ENCODE results near the gene EHD3.

The EHD3 gene

GRCh38 chr2:31266804-31267203, 32.9 kb downstream of the EHD3 start:
- no peak for DNase-seq
- Histone ChIP-seq H3K27me3 (replicated peaks; ENCODE audit: control insufficient read depth, insufficient read depth, low read length, poor library complexity, severe bottlenecking) (no peaks in the 10 kb centered on the region), H3K4me3 (ENCODE audit: insufficient read depth, low read depth, low read length, poor library complexity, severe bottlenecking) (no peak overlapping the region), H3K4me1 (ENCODE audit: control insufficient read depth, insufficient read depth, low read length, poor library complexity, severe bottlenecking) (no peaks in the 10 kb centered on the region), H3K27ac (ENCODE audit: insufficient read depth, low read length, poor library complexity, severe bottlenecking) (no peak overlapping the region), H3K9me3 (ENCODE audit: control insufficient read depth, low read length) (no peaks in the 10 kb centered on the region), H3K36me3 (ENCODE audit: control insufficient read depth, insufficient read depth, low read length) (no peaks in the 10 kb centered on the region)

GRCh38 chr2:31267437-31268120, 33.6 kb downstream of the EHD3 start:
- Histone ChIP-seq H3K4me1 (ENCODE audit: control insufficient read depth, insufficient read depth, low read length, poor library complexity, severe bottlenecking) (no peaks in the 10 kb centered on the region), H3K27ac (ENCODE audit: insufficient read depth, low read length, poor library complexity, severe bottlenecking) (no peak overlapping the region), H3K36me3 (ENCODE audit: control insufficient read depth, insufficient read depth, low read length) (no peaks in the 10 kb centered on the region), H3K9me3 (ENCODE audit: control insufficient read depth, low read length) (no peaks in the 10 kb centered on the region), H3K27me3 (replicated peaks; ENCODE audit: control insufficient read depth, insufficient read depth, low read length, poor library complexity, severe bottlenecking) (no peaks in the 10 kb centered on the region), H3K4me3 (ENCODE audit: insufficient read depth, low read depth, low read length, poor library complexity, severe bottlenecking) (no peak overlapping the region)
- DNase-seq: no peak

- Histone ChIP-seq H3K4me1 (ENCODE audit: control insufficient read depth, insufficient read depth, low read length, poor library complexity, severe bottlenecking) (no peaks in the 10 kb centered on the region), H3K9me3 (ENCODE audit: control insufficient read depth, low read length) (no peaks in the 10 kb centered on the region), H3K27ac (ENCODE audit: insufficient read depth, low read length, poor library complexity, severe bottlenecking) (no peak overlapping the region), H3K36me3 (ENCODE audit: control insufficient read depth, insufficient read depth, low read length) (no peaks in the 10 kb centered on the region), H3K4me3 (ENCODE audit: insufficient read depth, low read depth, low read length, poor library complexity, severe bottlenecking) (no peak overlapping the region), H3K27me3 (replicated peaks; ENCODE audit: control insufficient read depth, insufficient read depth, low read length, poor library complexity, severe bottlenecking) (no peaks in the 10 kb centered on the region)
- no peak for DNase-seq
Observed at GRCh38 chr2:31268344-31268743, 34.4 kb downstream of the EHD3 start.

GRCh38 chr2:31269087-31269486, 35.1 kb downstream of the EHD3 start:
- Histone ChIP-seq H3K27ac (ENCODE audit: insufficient read depth, low read length, poor library complexity, severe bottlenecking) (no peak overlapping the region), H3K36me3 (ENCODE audit: control insufficient read depth, insufficient read depth, low read length) (no peaks in the 10 kb centered on the region), H3K27me3 (replicated peaks; ENCODE audit: control insufficient read depth, insufficient read depth, low read length, poor library complexity, severe bottlenecking) (no peaks in the 10 kb centered on the region), H3K4me1 (ENCODE audit: control insufficient read depth, insufficient read depth, low read length, poor library complexity, severe bottlenecking) (no peaks in the 10 kb centered on the region), H3K4me3 (ENCODE audit: insufficient read depth, low read depth, low read length, poor library complexity, severe bottlenecking) (no peak overlapping the region), H3K9me3 (ENCODE audit: control insufficient read depth, low read length) (no peaks in the 10 kb centered on the region)
- no peak for DNase-seq

- Histone ChIP-seq H3K27ac (ENCODE audit: insufficient read depth, low read length, poor library complexity, severe bottlenecking) (no peak overlapping the region), H3K9me3 (ENCODE audit: control insufficient read depth, low read length) (no peaks in the 10 kb centered on the region), H3K4me1 (ENCODE audit: control insufficient read depth, insufficient read depth, low read length, poor library complexity, severe bottlenecking) (no peaks in the 10 kb centered on the region), H3K36me3 (ENCODE audit: control insufficient read depth, insufficient read depth, low read length) (no peaks in the 10 kb centered on the region), H3K4me3 (ENCODE audit: insufficient read depth, low read depth, low read length, poor library complexity, severe bottlenecking) (no peak overlapping the region), H3K27me3 (replicated peaks; ENCODE audit: control insufficient read depth, insufficient read depth, low read length, poor library complexity, severe bottlenecking) (no peaks in the 10 kb centered on the region)
- no peak for DNase-seq
Observed at GRCh38 chr2:31270131-31270530, 36.2 kb downstream of the EHD3 start.

- no peaks in the 10 kb centered on the region for H3K9me3 ChIP-seq (ENCODE audit: control insufficient read depth, low read length)
- H3K4me1 ChIP-seq (ENCODE audit: control insufficient read depth, insufficient read depth, low read length, poor library complexity, severe bottlenecking): no peaks in the 10 kb centered on the region
- no peak overlapping the region for H3K27ac ChIP-seq (ENCODE audit: insufficient read depth, low read length, poor library complexity, severe bottlenecking)
- H3K27me3 ChIP-seq (replicated peaks; ENCODE audit: control insufficient read depth, insufficient read depth, low read length, poor library complexity, severe bottlenecking): no peaks in the 10 kb centered on the region
- no peak overlapping the region for H3K4me3 ChIP-seq (ENCODE audit: insufficient read depth, low read depth, low read length, poor library complexity, severe bottlenecking)
- DNase-seq: no peak
- H3K36me3 ChIP-seq (ENCODE audit: control insufficient read depth, insufficient read depth, low read length): no peaks in the 10 kb centered on the region
Observed at GRCh38 chr2:31270822-31271231, 36.9 kb downstream of the EHD3 start.

- Histone ChIP-seq H3K27me3 (replicated peaks; ENCODE audit: control insufficient read depth, insufficient read depth, low read length, poor library complexity, severe bottlenecking) (no peaks in the 10 kb centered on the region), H3K9me3 (ENCODE audit: control insufficient read depth, low read length) (no peaks in the 10 kb centered on the region), H3K4me1 (ENCODE audit: control insufficient read depth, insufficient read depth, low read length, poor library complexity, severe bottlenecking) (no peaks in the 10 kb centered on the region), H3K4me3 (ENCODE audit: insufficient read depth, low read depth, low read length, poor library complexity, severe bottlenecking) (no peak overlapping the region), H3K36me3 (ENCODE audit: control insufficient read depth, insufficient read depth, low read length) (no peaks in the 10 kb centered on the region), H3K27ac (ENCODE audit: insufficient read depth, low read length, poor library complexity, severe bottlenecking) (no peak overlapping the region)
- no peak for DNase-seq
Observed at GRCh38 chr2:31271851-31272267, 37.9 kb downstream of the EHD3 start.

- Histone ChIP-seq H3K27me3 (replicated peaks; ENCODE audit: control insufficient read depth, insufficient read depth, low read length, poor library complexity, severe bottlenecking) (no peaks in the 10 kb centered on the region), H3K4me3 (ENCODE audit: insufficient read depth, low read depth, low read length, poor library complexity, severe bottlenecking) (no peak overlapping the region), H3K9me3 (ENCODE audit: control insufficient read depth, low read length) (no peaks in the 10 kb centered on the region), H3K27ac (ENCODE audit: insufficient read depth, low read length, poor library complexity, severe bottlenecking) (no peak overlapping the region), H3K36me3 (ENCODE audit: control insufficient read depth, insufficient read depth, low read length) (no peaks in the 10 kb centered on the region), H3K4me1 (ENCODE audit: control insufficient read depth, insufficient read depth, low read length, poor library complexity, severe bottlenecking) (no peaks in the 10 kb centered on the region)
- DNase-seq: no peak
Observed at GRCh38 chr2:31274401-31275075, 40.6 kb downstream of the EHD3 start.

GRCh38 chr2:31275976-31276375, 42.0 kb downstream of the EHD3 start:
- Histone ChIP-seq H3K27me3 (replicated peaks; ENCODE audit: control insufficient read depth, insufficient read depth, low read length, poor library complexity, severe bottlenecking) (no peaks in the 10 kb centered on the region), H3K4me3 (ENCODE audit: insufficient read depth, low read depth, low read length, poor library complexity, severe bottlenecking) (no peak overlapping the region), H3K36me3 (ENCODE audit: control insufficient read depth, insufficient read depth, low read length) (no peaks in the 10 kb centered on the region), H3K4me1 (ENCODE audit: control insufficient read depth, insufficient read depth, low read length, poor library complexity, severe bottlenecking) (no peaks in the 10 kb centered on the region), H3K27ac (ENCODE audit: insufficient read depth, low read length, poor library complexity, severe bottlenecking) (no peak overlapping the region), H3K9me3 (ENCODE audit: control insufficient read depth, low read length) (no peaks in the 10 kb centered on the region)
- DNase-seq: no peak

- no peaks in the 10 kb centered on the region for H3K4me1 ChIP-seq (ENCODE audit: control insufficient read depth, insufficient read depth, low read length, poor library complexity, severe bottlenecking)
- no peaks in the 10 kb centered on the region for H3K9me3 ChIP-seq (ENCODE audit: control insufficient read depth, low read length)
- DNase-seq: no peak
- no peaks in the 10 kb centered on the region for H3K27me3 ChIP-seq (replicated peaks; ENCODE audit: control insufficient read depth, insufficient read depth, low read length, poor library complexity, severe bottlenecking)
- H3K4me3 ChIP-seq (ENCODE audit: insufficient read depth, low read depth, low read length, poor library complexity, severe bottlenecking): no peak overlapping the region
- H3K27ac ChIP-seq (ENCODE audit: insufficient read depth, low read length, poor library complexity, severe bottlenecking): no peak overlapping the region
- no peaks in the 10 kb centered on the region for H3K36me3 ChIP-seq (ENCODE audit: control insufficient read depth, insufficient read depth, low read length)
Observed at GRCh38 chr2:31277621-31278020, 43.7 kb downstream of the EHD3 start.
